GM13976 (cell line): ENCODE measurements around the gene LYPD1.

Experiments
- DNase-seq: peaks from one replicate; pipeline ENCODE4 v3.0.0; 2012; ENCODE audit warnings: low spot score
- in situ Hi-C: fragments of 300-500 bp; cut with MboI; formaldehyde crosslinking; loops from one replicate; pipeline ENCODE4 v1.12.0; 2022; ENCODE audit warnings: low sequenced_read_pairs, mixed read lengths, inconsistent platforms; ENCODE audit not compliant: unreplicated experiment
- TF ChIP-seq, protein P1 (sequence below): IDR thresholded peaks from 2 replicates; pipeline ENCODE4 v1.5.1; 2012; ENCODE audit warnings: borderline replicate concordance, mild to moderate bottlenecking; ENCODE audit not compliant: insufficient read depth; ENCODE audit errors: extremely low read depth, missing control alignments, control extremely low read depth

LYPD1 gene

DNA sequence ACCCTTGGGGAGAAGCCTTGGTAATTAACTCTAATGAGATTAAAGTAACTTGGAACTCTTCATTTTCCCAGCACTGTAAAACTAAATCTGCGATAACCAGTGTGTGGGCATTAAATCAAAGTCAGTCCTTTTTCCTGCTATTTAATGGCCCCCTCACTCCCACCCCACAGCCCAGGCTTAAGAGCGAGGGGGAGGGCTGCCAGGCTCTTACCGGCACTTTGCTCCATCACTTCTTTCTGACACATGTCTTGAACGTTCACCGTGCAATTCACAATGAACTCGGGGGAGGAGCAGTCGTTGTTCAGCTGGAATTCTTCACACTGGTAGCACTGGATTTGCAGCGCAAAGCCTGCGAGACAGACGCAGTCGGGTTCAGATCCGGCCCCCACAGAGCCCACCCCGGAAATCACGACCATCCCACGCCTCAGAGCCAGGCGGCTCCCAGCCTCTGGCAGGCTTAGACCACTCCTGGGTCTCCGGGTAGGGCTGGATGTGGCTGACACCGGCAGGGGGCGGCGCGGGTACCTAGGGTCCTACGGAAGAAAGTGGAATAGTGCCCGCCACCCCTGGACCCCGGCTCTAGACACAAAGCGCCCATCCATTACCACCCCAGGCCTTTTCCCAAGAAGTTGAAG, 1.7 kb downstream of the LYPD1 start:
- DNase-seq: no peak
- TF ChIP-seq, protein P1, sequence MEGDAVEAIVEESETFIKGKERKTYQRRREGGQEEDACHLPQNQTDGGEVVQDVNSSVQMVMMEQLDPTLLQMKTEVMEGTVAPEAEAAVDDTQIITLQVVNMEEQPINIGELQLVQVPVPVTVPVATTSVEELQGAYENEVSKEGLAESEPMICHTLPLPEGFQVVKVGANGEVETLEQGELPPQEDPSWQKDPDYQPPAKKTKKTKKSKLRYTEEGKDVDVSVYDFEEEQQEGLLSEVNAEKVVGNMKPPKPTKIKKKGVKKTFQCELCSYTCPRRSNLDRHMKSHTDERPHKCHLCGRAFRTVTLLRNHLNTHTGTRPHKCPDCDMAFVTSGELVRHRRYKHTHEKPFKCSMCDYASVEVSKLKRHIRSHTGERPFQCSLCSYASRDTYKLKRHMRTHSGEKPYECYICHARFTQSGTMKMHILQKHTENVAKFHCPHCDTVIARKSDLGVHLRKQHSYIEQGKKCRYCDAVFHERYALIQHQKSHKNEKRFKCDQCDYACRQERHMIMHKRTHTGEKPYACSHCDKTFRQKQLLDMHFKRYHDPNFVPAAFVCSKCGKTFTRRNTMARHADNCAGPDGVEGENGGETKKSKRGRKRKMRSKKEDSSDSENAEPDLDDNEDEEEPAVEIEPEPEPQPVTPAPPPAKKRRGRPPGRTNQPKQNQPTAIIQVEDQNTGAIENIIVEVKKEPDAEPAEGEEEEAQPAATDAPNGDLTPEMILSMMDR: no peak
- in situ Hi-C loops: loop anchor here (25.0 kb wide), 1 partner anchor 494 kb away; no protein-coding TSS in a partner anchor

DNA sequence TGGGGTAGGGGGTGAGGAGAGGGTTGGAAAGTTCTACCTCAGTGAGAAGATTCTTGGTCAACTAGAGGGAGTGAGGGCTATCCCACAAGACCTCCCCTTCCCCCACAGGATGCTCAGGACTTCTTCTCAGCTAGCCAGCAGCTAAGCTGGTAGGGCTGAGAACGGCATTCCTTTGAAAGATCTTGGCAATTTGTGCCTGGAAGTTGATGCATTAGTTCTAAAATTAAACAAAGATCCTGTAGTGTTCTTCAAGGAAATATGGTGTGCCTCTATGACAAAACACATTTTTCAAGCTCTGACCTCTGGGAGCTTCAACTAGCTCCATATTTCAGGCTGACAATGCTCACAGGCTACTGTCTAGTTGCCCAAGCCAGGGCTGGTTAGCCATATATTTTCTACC, 2.3 kb downstream of the LYPD1 start:
- TF ChIP-seq, protein P1: no peak
- in situ Hi-C loops: loop anchor here (25.0 kb wide), 1 partner anchor 495 kb away; no protein-coding TSS in a partner anchor
- no peak for DNase-seq

GRCh38 chr2:132665401-132666140, 4.4 kb downstream of the LYPD1 start:
- no peak for DNase-seq
- in situ Hi-C loops: loop anchor here (25.0 kb wide), 1 partner anchor 497 kb away; no protein-coding TSS in a partner anchor
- TF ChIP-seq, protein P1: no peak

DNA sequence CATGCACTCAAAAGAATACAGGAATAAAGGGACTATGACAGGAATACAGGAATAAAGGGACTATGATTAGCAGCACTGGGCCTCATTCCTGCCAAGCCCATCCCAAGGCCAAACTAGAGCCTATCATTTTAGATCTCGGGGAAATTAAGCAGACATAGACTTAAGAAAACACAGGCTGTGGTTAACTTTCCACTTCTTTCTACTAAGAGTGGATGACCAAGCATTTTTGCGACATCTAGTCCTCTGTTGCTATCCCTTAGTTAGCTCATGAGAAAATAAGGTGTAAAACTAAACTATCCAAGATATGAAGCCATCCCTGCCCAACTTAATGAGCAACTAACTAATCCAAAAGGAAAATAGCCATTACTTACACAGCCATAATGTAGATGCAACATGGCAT, 5.9 kb downstream of the LYPD1 start:
- DNase-seq: no peak
- TF ChIP-seq, protein P1: no peak
- in situ Hi-C loops: loop anchor here (25.0 kb wide), 1 partner anchor 498 kb away; no protein-coding TSS in a partner anchor

DNA sequence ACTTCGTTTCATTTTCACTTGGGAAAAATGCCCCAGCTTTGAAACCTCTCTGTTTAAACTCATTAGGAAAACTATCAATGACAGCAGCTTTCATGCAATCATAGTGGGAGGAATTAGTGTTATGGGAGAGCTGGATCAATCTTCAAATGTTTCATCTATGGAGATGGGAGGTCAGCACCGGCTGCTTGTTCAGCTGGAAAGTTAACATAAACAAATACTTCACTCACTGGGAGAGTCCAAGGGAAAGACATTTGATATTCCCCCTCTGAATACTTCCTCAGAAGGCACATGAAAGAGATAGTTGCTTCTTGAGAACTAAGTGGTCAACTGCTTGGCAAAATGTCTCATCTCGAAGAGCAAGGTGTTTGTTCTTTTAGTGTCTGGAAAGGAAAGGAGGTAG, 7.3 kb downstream of the LYPD1 start:
- in situ Hi-C loops: loop anchor here (25.0 kb wide), 1 partner anchor 500 kb away; no protein-coding TSS in a partner anchor
- no peak for DNase-seq

DNA sequence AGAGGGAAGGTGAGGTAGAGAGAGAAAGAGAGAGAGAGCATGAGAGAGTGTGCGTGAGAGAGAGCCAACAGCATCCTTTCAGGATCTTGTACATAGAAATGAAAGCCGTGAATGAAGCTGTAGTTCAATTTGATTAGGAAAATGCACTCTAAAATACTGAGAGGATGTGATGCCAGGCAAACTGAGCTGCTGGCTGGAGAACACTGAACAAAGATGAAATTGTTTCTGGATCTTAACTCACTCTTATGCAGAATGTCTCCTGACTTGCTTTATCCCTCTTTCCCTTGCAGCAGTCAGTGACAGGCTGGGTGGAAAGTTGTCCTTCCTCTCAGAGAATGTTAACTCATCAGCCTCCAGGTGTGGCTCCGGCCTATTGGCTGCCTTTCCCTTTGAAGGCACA, 10.7 kb downstream of the LYPD1 start:
- DNase-seq: no peak
- in situ Hi-C loops: loop anchor here (25.0 kb wide), 1 partner anchor 503 kb away; no protein-coding TSS in a partner anchor
- TF ChIP-seq, protein P1: no peak

More for the DNA sequence above, 7.3 kb downstream of the LYPD1 start:
- TF ChIP-seq, protein P1: no peak
